Measurements from ENCODE around the gene CCM2. TPM values are rescaled to one million over a fixed set of nuclear protein-coding genes. Genes with fewer than 3 reads are reported as not detected.

Gene CCM2
- total and polyA plus RNA-seq, 2 experiments from 2014 or later: 24.9 to 40.1 TPM

- TF ChIP-seq ZNF462 (CRISPR knock-in tag; IDR thresholded peaks at IDR 0.05) (no peak), ZNF331 (CRISPR knock-in tag; IDR thresholded peaks at IDR 0.05; ENCODE audit: low read depth) (no peak)
Measured at GRCh38 chr7:45069444-45070253, 69.6 kb downstream of the CCM2 start (continued).

DNA sequence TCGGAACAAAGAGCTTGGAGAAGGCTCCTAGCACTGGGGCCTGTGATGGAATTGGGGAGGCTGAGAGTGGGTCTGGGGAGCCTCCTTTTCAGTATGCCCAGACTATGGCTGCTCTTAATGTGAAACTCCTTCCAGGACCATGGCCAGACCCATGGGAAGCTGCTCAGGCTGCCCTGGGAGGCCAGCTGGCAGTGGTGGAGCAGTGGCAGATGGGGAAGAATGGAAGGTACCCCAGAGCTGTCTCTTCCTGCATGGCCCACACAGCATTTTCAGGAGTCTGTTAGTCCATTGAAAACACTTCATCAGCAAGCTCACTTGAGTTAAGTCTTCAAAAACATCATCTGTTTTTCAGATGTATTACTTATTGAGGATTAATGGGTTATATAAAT lies 70.2 kb downstream of the CCM2 start:
- no peak overlapping the region for H3K4me2 ChIP-seq
- H4K20me1 ChIP-seq (replicated peaks; ENCODE audit: insufficient read depth): no peaks in the 10 kb centered on the region; the same call in 1 of the 2 replicates
- no peak overlapping the region for H3K4me3 ChIP-seq
- DNase-seq (ENCODE audit: low spot score) (no peak), ATAC-seq (no peak)
- no peaks in the 10 kb centered on the region for H3K36me3 ChIP-seq (ENCODE audit: insufficient read depth)
- H3K36me3 Mint-ChIP-seq (ENCODE audit: low read depth): peaks cover 16% of the 10 kb centered on the region
- no peaks in the 10 kb centered on the region for H3K79me2 ChIP-seq (replicated peaks; ENCODE audit: insufficient read depth)
- no peaks in the 10 kb centered on the region for H3K9me3 Mint-ChIP-seq
- H3K27me3 Mint-ChIP-seq (ENCODE audit: insufficient read depth, low read depth, poor library complexity): peaks cover 5% of the 10 kb centered on the region
- no peak overlapping the region for H3K4me3 Mint-ChIP-seq
- no peaks in the 10 kb centered on the region for H3K27me3 ChIP-seq (ENCODE audit: insufficient read depth)
- H3K4me1 Mint-ChIP-seq: peaks cover 10% of the 10 kb centered on the region; the same call in 2 of the 3 replicates
- no peak overlapping the region for H3K27ac ChIP-seq (ENCODE audit: low read depth)
- H3K27ac Mint-ChIP-seq: no peak overlapping the region
- no peaks in the 10 kb centered on the region for H3K4me1 ChIP-seq (ENCODE audit: insufficient read depth)
- H2AFZ ChIP-seq: no peak overlapping the region
- H3F3A ChIP-seq (replicated peaks; ENCODE audit: low read depth): no peaks in the 10 kb centered on the region
- H3K9me2 ChIP-seq (ENCODE audit: insufficient read depth): no peaks in the 10 kb centered on the region
- no peak for TF ChIP-seq NANOG (IDR thresholded peaks at IDR 0.05; ENCODE audit: borderline replicate concordance)
- no peak for TF ChIP-seq CREB1 (CRISPR knock-in tag; IDR thresholded peaks at IDR 0.05; ENCODE audit: low read depth)
- TF ChIP-seq EZH2 (IDR thresholded peaks at IDR 0.05; ENCODE audit: low read depth, unreplicated experiment): no peak
- TF ChIP-seq POLR2AphosphoS5 (IDR thresholded peaks at IDR 0.05; ENCODE audit: low read depth): no peak
- no peak for TF ChIP-seq JUNB (IDR thresholded peaks at IDR 0.05; ENCODE audit: unreplicated experiment)
- no peak for TF ChIP-seq EZH2phosphoT487 (IDR thresholded peaks at IDR 0.05; ENCODE audit: unreplicated experiment)
- TF ChIP-seq ZNF114 (CRISPR knock-in tag; IDR thresholded peaks at IDR 0.05): no peak
- TF ChIP-seq ETS1 (IDR thresholded peaks at IDR 0.05): no peak
- TF ChIP-seq ZNF331 (CRISPR knock-in tag; IDR thresholded peaks at IDR 0.05; ENCODE audit: low read depth): no peak

All from GM23338 (cell line).